K562 (cell line): Measurements from ENCODE around the gene CLCN6. TPM values are rescaled to one million over a fixed set of nuclear protein-coding genes. Genes with fewer than 3 reads are reported as not detected.
A peak's percentile ranks its signal among the peaks of the same experiment; 100 is the strongest.

Source experiments
- ATF6 ChIP-seq: sonication (generic); formaldehyde crosslinking; IDR thresholded peaks from 2 replicates; pipeline ENCODE4 v1.4.0; 2020; ENCODE audit warnings: mild to moderate bottlenecking, missing genetic modification reagents
- COPS2 ChIP-seq: fragments of 450-650 bp; conservative IDR thresholded peaks from 2 replicates; pipeline ENCODE4 v1.6.1; 2016; ENCODE audit warnings: mild to moderate bottlenecking, moderate library complexity
- DDX20 ChIP-seq: fragments of 450-650 bp; IDR thresholded peaks from 2 replicates; pipeline ENCODE4 v1.6.1; 2016; ENCODE audit warnings: missing genetic modification characterization, low read depth, mild to moderate bottlenecking, missing compliant biosample characterization, moderate library complexity
- DMBX1 ChIP-seq: fragments of 250-450 bp; sonication (Bioruptor Pico); IDR thresholded peaks from 2 replicates; pipeline ENCODE4 v1.8.0; 2022; ENCODE audit warnings: inconsistent platforms, mild to moderate bottlenecking, moderate library complexity, borderline replicate concordance
- E2F1 ChIP-seq: sonication (generic); formaldehyde crosslinking; IDR thresholded peaks from 2 replicates; pipeline ENCODE4 v1.8.1; 2023; ENCODE audit warnings: mild to moderate bottlenecking, missing genetic modification reagents, moderate library complexity
- FOXP1 ChIP-seq: sonication (generic); formaldehyde crosslinking; IDR thresholded peaks from 2 replicates; pipeline ENCODE4 v1.8.0; 2022; ENCODE audit warnings: mild to moderate bottlenecking, missing genetic modification reagents
- HDAC1 ChIP-seq, 2 experiments: fragments of 450-650 bp; IDR thresholded peaks; 2 replicates each; pipeline ENCODE4 v1.6.1; 2016 to 2017; ENCODE audit warnings: inconsistent platforms in 1 of 2, mild to moderate bottlenecking in 1 of 2, moderate library complexity in 1 of 2
- HEY1 ChIP-seq: fragments of 250-450 bp; sonication (Bioruptor Pico); IDR thresholded peaks from 2 replicates; pipeline ENCODE4 v1.5.0; 2020; ENCODE audit warnings: mild to moderate bottlenecking, moderate library complexity, borderline replicate concordance
- HNRNPUL1 ChIP-seq: fragments of 200-400 bp; formaldehyde crosslinking; IDR thresholded peaks from 2 replicates; pipeline ENCODE4 v1.6.1; 2017; ENCODE audit warnings: low read length
- NFXL1 ChIP-seq: fragments of 450-650 bp; formaldehyde crosslinking; IDR thresholded peaks from 2 replicates; pipeline ENCODE4 v1.4.0; 2021; ENCODE audit warnings: mild to moderate bottlenecking
- NR2F6 ChIP-seq: fragments of 450-650 bp; formaldehyde crosslinking; IDR thresholded peaks from 2 replicates; pipeline ENCODE4 v1.4.0; 2020; ENCODE audit warnings: mild to moderate bottlenecking
- POLR2AphosphoS5 ChIP-seq: IDR thresholded peaks from 2 replicates; pipeline ENCODE4 v1.6.1; 2011; ENCODE audit warnings: mild to moderate bottlenecking, low read depth, low read length, moderate library complexity; ENCODE audit not compliant: control insufficient read depth, insufficient read depth
- POLR2B ChIP-seq: fragments of 450-650 bp; IDR thresholded peaks from 2 replicates; pipeline ENCODE4 v1.6.1; 2018; ENCODE audit warnings: low read depth; ENCODE audit not compliant: partially characterized antibody
- POLR3G ChIP-seq: IDR thresholded peaks from 2 replicates; pipeline ENCODE4 v1.6.1; 2011; ENCODE audit not compliant: insufficient read length, insufficient replicate concordance; ENCODE audit errors: extremely low read depth
- SRSF7 ChIP-seq: fragments of 200-400 bp; formaldehyde crosslinking; optimal IDR thresholded peaks from 2 replicates; pipeline ENCODE3; 2017; ENCODE audit warnings: mild to moderate bottlenecking, low read depth, low read length
- STAG1 ChIP-seq: sonication (generic); formaldehyde crosslinking; IDR thresholded peaks from 2 replicates; pipeline ENCODE4 v1.5.0; 2020; ENCODE audit warnings: missing genetic modification reagents, borderline replicate concordance
- TBP ChIP-seq: optimal IDR thresholded peaks from 2 replicates; pipeline ENCODE3; 2011; ENCODE audit warnings: low read depth, low read length, improper control_type of control experiment
- TCF15 ChIP-seq: fragments of 250-450 bp; sonication (Bioruptor Pico); IDR thresholded peaks from 2 replicates; pipeline ENCODE4 v1.8.0; 2022; ENCODE audit warnings: moderate library complexity, mild to moderate bottlenecking, inconsistent platforms
- TEAD1 ChIP-seq, 2 experiments: fragments of 450-650 bp in 1 of 2; sonication (generic) in 1 of 2; formaldehyde crosslinking; IDR thresholded peaks; 2 replicates each; pipeline versions ENCODE4 v1.4.0 to v1.8.0; 2020 to 2022; ENCODE audit warnings: mild to moderate bottlenecking in 2 of 2, missing genetic modification reagents in 1 of 2
- ZBTB17 ChIP-seq: fragments of 450-650 bp; formaldehyde crosslinking; IDR thresholded peaks from 2 replicates; pipeline ENCODE4 v1.4.0; 2020; ENCODE audit warnings: mild to moderate bottlenecking
- ZEB2 ChIP-seq: fragments of 450-650 bp; IDR thresholded peaks from 2 replicates; pipeline ENCODE4 v1.6.1; 2016
- ZFP30 ChIP-seq: fragments of 250-450 bp; sonication (Bioruptor Pico); IDR thresholded peaks from 2 replicates; pipeline ENCODE4 v1.8.0; 2022; ENCODE audit warnings: moderate library complexity, mild to moderate bottlenecking, inconsistent platforms, borderline replicate concordance
- ZNF57 ChIP-seq: fragments of 450-650 bp; formaldehyde crosslinking; IDR thresholded peaks from 2 replicates; pipeline ENCODE4 v1.4.0; 2020; ENCODE audit warnings: mild to moderate bottlenecking, moderate library complexity
- ZNF707 ChIP-seq: fragments of 250-450 bp; sonication (Bioruptor Pico); conservative IDR thresholded peaks from 2 replicates; pipeline ENCODE4 v1.8.0; 2022; ENCODE audit warnings: inconsistent platforms, mild to moderate bottlenecking, moderate library complexity
- ZNF766 ChIP-seq: fragments of 200-800 bp; sonication (Bioruptor generic); conservative IDR thresholded peaks from 2 replicates; pipeline ENCODE4 v1.6.1; 2016; ENCODE audit warnings: missing genetic modification characterization, missing compliant biosample characterization
- ZNF77 ChIP-seq: fragments of 250-450 bp; sonication (Bioruptor Pico); IDR thresholded peaks from 2 replicates; pipeline ENCODE4 v1.5.0; 2020
- polyA plus RNA-seq, 8 experiments: library from polyadenylated mRNA; depleted of rRNA in 4 of 8; stranded (reverse) in 5 of 8; unstranded in 3 of 8; fragments of >200 nt; fragmentation: Nextera tagmentation in 2 of 8; fragmentation: Illumina TruSeq in 1 of 8; extraction: Ambion mirVana in 2 of 8; extraction: Trizol in 1 of 8; gene quantifications; 2 replicates each; pipeline versions ENCODE4 v1.2.1 to v1.2.3, GENCODE V29; 2011 to 2014; ENCODE audit warnings: inconsistent platforms in 1 of 8, missing spikeins in 1 of 8
- total RNA-seq, 7 experiments: library from RNA; depleted of rRNA in 6 of 7; stranded (reverse); fragments of >200 nt in 6 of 7; fragmentation: Illumina TruSeq in 2 of 7; extraction: Trizol in 2 of 7; gene quantifications; 2 replicates each; pipeline versions ENCODE4 v1.2.1 to v1.2.3, GENCODE V29; 2011 to 2021; ENCODE audit warnings: low replicate concordance in 1 of 7

Gene CLCN6
- total and polyA plus RNA-seq, 9 of the 15 experiments (the other 6 are each of a cell fraction or from before 2014, with no cell fraction given) = 2.0 to 21.8 (median 13.6) TPM

- 0 out of 2 replicates have a peak, but pooled peaks have one; percentile 20 for TF ChIP-seq ZNF707
- TF ChIP-seq ZBTB17 = peak; percentile 89
- no peak for TF ChIP-seq ZFP30 (CRISPR knock-in tag)
- TF ChIP-seq TBP = peak; percentile 89
- TF ChIP-seq TCF15 = peak; percentile 30; the same call in 1 of the 2 replicates
- no peak for TF ChIP-seq COPS2
- no peak for TF ChIP-seq ZNF77
- peak; percentile 70 for TF ChIP-seq POLR2AphosphoS5
- no peak for TF ChIP-seq NR2F6 (CRISPR knock-in tag)
- no peak for TF ChIP-seq DDX20 (tag)
- TF ChIP-seq HDAC1 (IDR thresholded peaks at IDR 0.05) = peak in 1 of 2 experiments; percentile 50; a peak in 2 of 4 replicates
- TF ChIP-seq STAG1 = no peak
- TF ChIP-seq SRSF7 = no peak
- TF ChIP-seq DMBX1 (CRISPR knock-in tag) = peak; percentile 83; the same call in 1 of the 2 replicates
- no peak for TF ChIP-seq HNRNPUL1
- no peak for TF ChIP-seq HEY1 (CRISPR knock-in tag)
- TF ChIP-seq ZNF766 (CRISPR knock-in tag) = 0 out of 2 replicates have a peak, but pooled peaks have one; percentile 23
- no peak for TF ChIP-seq POLR3G
- peak; percentile 47; the same call in 1 of the 2 replicates for TF ChIP-seq NFXL1
- TF ChIP-seq E2F1 (CRISPR knock-in tag) = 0 out of 2 replicates have a peak, but pooled peaks have one; percentile 32
- TF ChIP-seq POLR2B = peak; percentile 78
- peak in 1 of 2 experiments; percentile 60; a peak in 2 of 4 replicates for TF ChIP-seq TEAD1 (CRISPR knock-in tag; IDR thresholded peaks at IDR 0.05)
- TF ChIP-seq ZNF57 = 0 out of 2 replicates have a peak, but pooled peaks have one; percentile 26
- peak; percentile 41; the same call in 1 of the 2 replicates for TF ChIP-seq ATF6 (CRISPR knock-in tag)
- TF ChIP-seq ZEB2 = peak; percentile 35; the same call in 1 of the 2 replicates
- TF ChIP-seq FOXP1 (CRISPR knock-in tag) = peak; percentile 62; the same call in 1 of the 2 replicates
Observed at GRCh38 chr1:11796036-11796828, 9.8 kb upstream of the CLCN6 start (continued).
